Endothelial cell of umbilical vein (primary cell): Measurements from ENCODE around the gene ACTA2. TPM values are rescaled to one million over a fixed set of nuclear protein-coding genes. Genes with fewer than 3 reads are reported as not detected.

Experiments
- BruUV-seq: library from RNA; stranded (reverse); fragments of 400-500 nt; replicated peaks from 2 replicates; lab custom pipeline; 2021; lab: Mats Ljungman, UMichigan
- CTCF ChIA-PET: fragments of 300-600, 350-600 bp; sonication (Branson Sonifier 250); formaldehyde crosslinking; loops from one replicate; lab custom pipeline; 2021; ENCODE audit warnings: antibody characterized with exemption, inconsistent platforms; lab: Charles Lee
- POLR2A ChIA-PET: fragments of 300-600, 350-600 bp; sonication (Branson Sonifier 250); formaldehyde crosslinking; loops from one replicate; lab custom pipeline; 2021; ENCODE audit warnings: antibody characterized with exemption, inconsistent platforms; lab: Charles Lee
- DNase-seq: peaks from one replicate; pipeline ENCODE4 v3.0.0-alpha.2; 2011; ENCODE audit warnings: low read depth, low spot score
- FAIRE-seq: peaks from 2 replicates; lab custom pipeline; 2011; peaks lifted over from hg19 to GRCh38; lab: Jason Lieb, UNC
- H2AFZ ChIP-seq: 2 replicates; pipeline ENCODE4 v1.6.0; 2012; ENCODE audit warnings: low read depth, low read length, control low read depth, inconsistent platforms
- H3K27ac ChIP-seq: 2 replicates; pipeline ENCODE4 v1.5.1; 2011; ENCODE audit warnings: low read depth, mild to moderate bottlenecking, control low read depth, low read length, moderate library complexity; ENCODE audit not compliant: insufficient read depth
- H3K27me3 ChIP-seq, 2 experiments: 2 replicates each; pipeline versions ENCODE4 v1.6.0 to v1.6.1; 2011; ENCODE audit warnings: low read length in 2 of 2, mixed read lengths in 1 of 2; ENCODE audit not compliant: control insufficient read depth in 2 of 2, insufficient read depth in 2 of 2
- H3K36me3 ChIP-seq, 2 experiments: 2 replicates in 1 of 2; 3 replicates in 1 of 2; pipeline ENCODE4 v1.5.1; 2011; ENCODE audit warnings: low read length in 2 of 2, mild to moderate bottlenecking in 1 of 2, moderate library complexity in 1 of 2; ENCODE audit not compliant: control insufficient read depth in 2 of 2, insufficient read depth in 2 of 2; ENCODE audit errors: extremely low read depth in 1 of 2
- H3K4me1 ChIP-seq: 3 replicates; pipeline ENCODE4 v1.5.1; 2011; ENCODE audit warnings: mild to moderate bottlenecking, low read length; ENCODE audit not compliant: control insufficient read depth, insufficient read depth; ENCODE audit errors: extremely low read depth
- H3K4me2 ChIP-seq: 2 replicates; pipeline ENCODE4 v1.6.1; 2011; ENCODE audit warnings: low read length, control low read depth, mixed read lengths; ENCODE audit not compliant: insufficient read depth
- H3K4me3 ChIP-seq, 3 experiments: fragments of 200-600 bp in 1 of 3; sonication (generic), shearing (Covaris generic) in 1 of 3; replicated peaks in 1 of 3; 2 replicates each; pipeline ENCODE4 v1.5.1; 2011 to 2016; ENCODE audit warnings: control low read depth in 3 of 3, low read length in 3 of 3, mild to moderate bottlenecking in 2 of 3, inconsistent platforms in 1 of 3, low read depth in 1 of 3, moderate library complexity in 1 of 3; ENCODE audit not compliant: insufficient read depth in 1 of 3
- H3K79me2 ChIP-seq: 2 replicates; pipeline ENCODE4 v1.6.0; 2012; ENCODE audit warnings: low read length, inconsistent platforms; ENCODE audit not compliant: control insufficient read depth, insufficient read depth
- H3K9ac ChIP-seq: replicated peaks from 2 replicates; pipeline ENCODE3; 2011; ENCODE audit warnings: low read length, control low read depth; ENCODE audit not compliant: insufficient read depth; ENCODE audit errors: extremely low read depth
- H3K9me1 ChIP-seq: replicated peaks from 3 replicates; pipeline ENCODE4 v1.6.0; 2011; ENCODE audit warnings: mild to moderate bottlenecking, low read length; ENCODE audit not compliant: control insufficient read depth, insufficient read depth; ENCODE audit errors: extremely low read depth
- H3K9me3 ChIP-seq: replicated peaks from 2 replicates; pipeline ENCODE4 v1.5.1; 2012; ENCODE audit warnings: low read length, inconsistent platforms; ENCODE audit not compliant: control insufficient read depth, insufficient read depth
- H4K20me1 ChIP-seq: replicated peaks from 2 replicates; pipeline ENCODE3; 2011; ENCODE audit warnings: mild to moderate bottlenecking, low read length; ENCODE audit not compliant: control insufficient read depth, insufficient read depth; ENCODE audit errors: extremely low read depth
- CTCF ChIP-seq, 2 donors: IDR thresholded peaks; 1 replicate in 1 of 2; 2 replicates in 1 of 2; pipeline ENCODE4 v1.5.1; 2011; ENCODE audit warnings: low read length in 2 of 2, mild to moderate bottlenecking in 2 of 2, moderate library complexity in 2 of 2, control low read depth in 1 of 2, inconsistent platforms in 1 of 2, low read depth in 1 of 2; ENCODE audit not compliant: insufficient read depth in 1 of 2; ENCODE audit errors: extremely low read depth in 1 of 2
- EZH2 ChIP-seq: IDR thresholded peaks from 2 replicates; pipeline ENCODE4 v1.6.1; 2012; ENCODE audit warnings: borderline replicate concordance, low read depth, mild to moderate bottlenecking, moderate library complexity, low read length, inconsistent platforms; ENCODE audit not compliant: severe bottlenecking
- FOS ChIP-seq: IDR thresholded peaks from 2 replicates; pipeline ENCODE4 v1.6.1; 2011; ENCODE audit warnings: mild to moderate bottlenecking, low read length, moderate library complexity, borderline replicate concordance; ENCODE audit not compliant: insufficient read depth
- GATA2 ChIP-seq: IDR thresholded peaks from 2 replicates; pipeline ENCODE4 v1.7.0; 2011; ENCODE audit warnings: low read depth, mild to moderate bottlenecking, moderate library complexity, mixed read lengths, low read length; ENCODE audit not compliant: insufficient read length, insufficient read depth
- MAX ChIP-seq: IDR thresholded peaks from 2 replicates; pipeline ENCODE4 v1.6.1; 2011; ENCODE audit not compliant: insufficient read depth, insufficient read length
- MYC ChIP-seq: IDR thresholded peaks from one replicate; pipeline ENCODE4 v1.6.1; 2011; ENCODE audit warnings: mild to moderate bottlenecking, low read depth, low read length
- POLR2A ChIP-seq: IDR thresholded peaks from 2 replicates; pipeline ENCODE4 v1.6.1; 2012; ENCODE audit warnings: low read depth, mild to moderate bottlenecking, control low read depth, low read length
- POLR2AphosphoS5 ChIP-seq: IDR thresholded peaks from 2 replicates; pipeline ENCODE4 v1.6.1; 2012; ENCODE audit warnings: low read depth, mild to moderate bottlenecking, control low read depth, low read length, moderate library complexity; ENCODE audit not compliant: insufficient read depth
- dilution Hi-C: fragments of 300-500 bp; cut with MboI; formaldehyde crosslinking; loops from one replicate; pipeline ENCODE4 v1.15.0; 2019; ENCODE audit warnings: low sequenced_read_pairs; ENCODE audit not compliant: extremely low pct_ligation_motif_present
- intact Hi-C: fragments of 100-400 bp; cut with micrococcal nuclease; formaldehyde crosslinking; loops from one replicate; pipeline ENCODE4 v1.10.0; 2022
- polyA plus RNA-seq, 4 experiments: library from polyadenylated mRNA; depleted of rRNA in 3 of 4; stranded (reverse) in 3 of 4; unstranded in 1 of 4; fragments of >200 nt; gene quantifications; 2 replicates each; pipeline versions ENCODE4 v1.2.1 to v1.2.3, GENCODE V29; 2011 to 2012; ENCODE audit warnings: missing spikeins in 1 of 4
- total RNA-seq: library from RNA; stranded (reverse); gene quantifications from 2 replicates; pipeline ENCODE4 v1.2.3, GENCODE V29; 2021

The ACTA2 gene
- total and polyA plus RNA-seq, 2 donors (not counting 3 experiments of a cell fraction or from before 2014, with no cell fraction given), result 6.3 to 9.7 TPM

GRCh38 chr10:88901984-88902789 lies 50.4 kb downstream of the ACTA2 start:
- intact Hi-C loops, result loop anchor here (5.0 kb wide), 1 partner anchor 45 kb away; no protein-coding TSS in a partner anchor
- FAIRE-seq (no peak), DNase-seq (no peak)
- no peak overlapping the region for H3K4me3 ChIP-seq
- no peaks in the 10 kb centered on the region for H3K36me3 ChIP-seq
- H3K4me2 ChIP-seq, result no peak overlapping the region
- H3K9ac ChIP-seq, result no peak overlapping the region
- dilution Hi-C loops, result no loop called here
- BruUV-seq, result no TSS peak
- H3K27me3 ChIP-seq, result no peaks in the 10 kb centered on the region
- no peaks in the 10 kb centered on the region for H4K20me1 ChIP-seq
- no peaks in the 10 kb centered on the region for H3K79me2 ChIP-seq
- H3K27ac ChIP-seq, result no peak overlapping the region
- TF ChIP-seq MAX, result no peak
- POLR2A ChIA-PET, result no interaction called here
- CTCF ChIA-PET, result interaction anchor here (1.0 to 3.3 kb wide), 6 partner anchors 11 to 337 kb away, joined by 3 to 16 read pairs (median 6); no protein-coding TSS in a partner anchor
- peaks cover 2% of the 10 kb centered on the region for H3K9me1 ChIP-seq
- H2AFZ ChIP-seq, result no peak overlapping the region
- H3K4me1 ChIP-seq, result no peaks in the 10 kb centered on the region
- H3K9me3 ChIP-seq, result no peaks in the 10 kb centered on the region

- no peak for FAIRE-seq
- no peak overlapping the region for H3K9ac ChIP-seq
- no peak for DNase-seq
- no peak for TF ChIP-seq EZH2
- TF ChIP-seq POLR2AphosphoS5, result no peak
- TF ChIP-seq POLR2A, result no peak
- TF ChIP-seq GATA2, result no peak
- peak; percentile 14 for TF ChIP-seq FOS
- no peak for TF ChIP-seq MAX
- TF ChIP-seq CTCF (IDR thresholded peaks at IDR 0.05; ENCODE audit: extremely low read depth in 1 of 2, insufficient read depth in 1 of 2, low read depth in 1 of 2, low read length in 2 of 2), result no peak
- no peak for TF ChIP-seq MYC
- H3K9me3 ChIP-seq, result no peaks in the 10 kb centered on the region
- H3K4me1 ChIP-seq, result no peaks in the 10 kb centered on the region
- no peaks in the 10 kb centered on the region for H3K79me2 ChIP-seq
- H3K4me2 ChIP-seq, result no peak overlapping the region
- peaks cover 2% of the 10 kb centered on the region for H3K9me1 ChIP-seq
- H3K36me3 ChIP-seq, result no peaks in the 10 kb centered on the region
- dilution Hi-C loops (no loop called here), intact Hi-C loops (loop anchor here (5.0 kb wide), 1 partner anchor 44 kb away; no protein-coding TSS in a partner anchor)
- H3K27me3 ChIP-seq, result no peaks in the 10 kb centered on the region
- H3K4me3 ChIP-seq, result no peak overlapping the region
- no TSS peak for BruUV-seq
- H2AFZ ChIP-seq, result no peak overlapping the region
- no peaks in the 10 kb centered on the region for H4K20me1 ChIP-seq
- POLR2A ChIA-PET, result no interaction called here
- CTCF ChIA-PET, result interaction anchor here (1.0 to 3.3 kb wide), 8 partner anchors 10 to 336 kb away, joined by 3 to 16 read pairs (median 4); no protein-coding TSS in a partner anchor
- H3K27ac ChIP-seq, result no peak overlapping the region
Measured at GRCh38 chr10:88901206-88901983, 51.2 kb downstream of the ACTA2 start.
